Measurements from ENCODE around the gene MOV10L1.
"Not testable (repeated sequence)": the region's sequence is repeated elsewhere in the genome, so short reads cannot be mapped to it uniquely, and the experiment has no call there.

- not testable (repeated sequence) for TF ChIP-seq POLR2A, CTCF (IDR thresholded peaks at IDR 0.05)
Observed at GRCh38 chr22:50086975-50087374, 2.8 kb upstream of the MOV10L1 start.

Measured in thyroid gland (tissue), 4 donors.